GM19240 (cell line): Measurements from ENCODE around the gene VSIG2.
"Not testable (repeated sequence)": the region's sequence is repeated elsewhere in the genome, so short reads cannot be mapped to it uniquely, and the experiment has no call there.

Experiments used
- DNase-seq: peaks from one replicate; pipeline ENCODE4 v3.0.0; 2011; ENCODE audit warnings: low spot score; ENCODE audit not compliant: insufficient read length

Gene VSIG2, protein sequence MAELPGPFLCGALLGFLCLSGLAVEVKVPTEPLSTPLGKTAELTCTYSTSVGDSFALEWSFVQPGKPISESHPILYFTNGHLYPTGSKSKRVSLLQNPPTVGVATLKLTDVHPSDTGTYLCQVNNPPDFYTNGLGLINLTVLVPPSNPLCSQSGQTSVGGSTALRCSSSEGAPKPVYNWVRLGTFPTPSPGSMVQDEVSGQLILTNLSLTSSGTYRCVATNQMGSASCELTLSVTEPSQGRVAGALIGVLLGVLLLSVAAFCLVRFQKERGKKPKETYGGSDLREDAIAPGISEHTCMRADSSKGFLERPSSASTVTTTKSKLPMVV

DNA sequence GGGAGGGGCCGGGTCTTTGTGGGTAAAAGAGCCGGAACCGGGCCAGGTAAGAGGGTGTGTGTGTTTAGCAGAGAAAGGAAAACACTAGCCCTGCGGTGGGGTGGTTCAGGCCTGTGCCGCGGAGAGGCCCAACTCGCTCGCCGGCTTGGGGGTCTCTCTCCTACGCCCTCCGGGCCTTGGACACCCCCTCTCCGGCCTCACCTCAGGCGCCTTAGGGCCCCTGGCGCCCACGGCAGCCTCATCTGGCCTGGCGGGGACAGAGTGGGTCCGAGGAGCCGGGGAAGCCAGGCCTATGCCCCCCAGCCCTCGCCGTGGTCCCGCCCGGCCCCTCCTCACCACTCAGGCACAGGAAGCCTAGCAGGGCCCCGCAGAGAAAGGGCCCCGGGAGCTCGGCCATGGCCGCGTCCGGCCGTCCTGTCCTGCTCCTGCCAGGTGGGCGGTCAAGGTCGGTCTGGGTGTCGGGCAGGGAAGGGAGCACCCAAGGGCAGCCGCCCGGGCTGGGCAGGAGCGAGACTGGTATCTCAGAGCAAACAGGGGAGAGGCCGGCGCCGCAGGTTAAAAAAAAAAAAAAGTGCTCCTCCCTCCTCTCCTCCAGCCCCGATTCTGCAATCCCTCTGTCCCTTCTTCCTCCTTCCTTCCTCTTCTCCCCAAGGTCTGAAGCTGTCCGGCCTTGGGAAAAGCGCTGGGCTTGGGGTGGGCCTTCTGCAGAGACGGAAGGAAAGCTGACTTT, at the start of gene VSIG2:
VSIG2 (minus strand) TSS at position 515 of the 730 bp plus-strand sequence; CDS start at position 397, 118 bp downstream.
- DNase-seq, result no peak

DNA sequence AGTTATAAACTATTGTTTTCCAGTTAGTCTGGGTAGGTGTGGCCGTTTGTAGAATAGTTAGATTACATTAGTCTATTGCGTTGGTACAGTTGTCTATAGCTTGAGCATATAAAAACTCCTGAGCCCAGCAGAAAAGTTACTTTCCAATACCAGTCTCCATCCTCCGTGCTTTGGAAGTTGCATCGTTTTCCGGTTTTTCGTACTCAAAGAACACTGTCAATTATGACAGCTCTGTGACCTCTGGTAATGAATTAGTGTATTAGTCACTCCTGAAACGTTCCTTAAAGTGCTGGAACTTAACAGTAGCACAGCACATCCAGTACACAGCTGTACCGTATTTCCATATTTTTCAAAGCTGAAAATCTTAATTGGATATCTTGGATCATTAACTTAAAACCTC, 49.0 kb upstream of the VSIG2 start:
- no peak for DNase-seq

DNA sequence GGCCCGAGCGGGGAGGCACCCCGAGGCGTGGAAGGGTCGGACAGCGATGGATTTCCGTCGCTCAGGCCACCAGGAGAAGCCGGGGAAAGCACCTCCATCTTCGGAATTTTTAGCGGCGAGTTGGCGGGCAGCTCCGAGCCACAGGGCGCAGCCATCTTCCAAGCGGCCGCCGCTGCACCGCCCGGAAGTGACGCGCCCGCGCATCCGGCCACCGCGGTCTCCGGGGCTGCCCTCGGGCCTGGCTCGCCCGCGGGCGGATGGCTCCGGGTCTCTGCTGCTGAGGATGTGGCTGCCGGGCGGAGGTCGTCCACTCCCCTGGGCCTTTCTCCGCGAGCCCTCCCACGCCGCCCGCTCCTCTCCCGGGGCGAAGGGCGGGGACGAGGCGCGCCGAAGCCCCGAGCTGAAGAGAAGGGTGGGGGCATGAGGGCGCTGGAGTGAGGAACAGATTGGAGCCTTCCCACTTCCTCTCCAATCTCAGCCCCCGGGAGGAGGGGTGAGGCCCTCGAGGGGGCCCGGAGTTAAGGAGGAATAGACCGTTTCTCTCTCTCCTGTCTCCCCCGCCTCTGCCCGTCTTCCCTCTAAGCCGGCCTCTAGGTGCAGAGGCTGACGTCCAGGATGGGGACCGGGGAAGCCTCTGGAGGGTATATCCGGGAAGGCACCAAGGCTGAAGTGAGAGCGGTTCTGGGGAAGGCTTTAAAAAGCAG, 48.3 kb upstream of the VSIG2 start, which contains the start of gene MSANTD2:
MSANTD2 (minus strand) TSS at position 181 of the 704 bp plus-strand sequence; CDS start at position 155, 26 bp downstream.
- DNase-seq, result peak; percentile 22

DNA sequence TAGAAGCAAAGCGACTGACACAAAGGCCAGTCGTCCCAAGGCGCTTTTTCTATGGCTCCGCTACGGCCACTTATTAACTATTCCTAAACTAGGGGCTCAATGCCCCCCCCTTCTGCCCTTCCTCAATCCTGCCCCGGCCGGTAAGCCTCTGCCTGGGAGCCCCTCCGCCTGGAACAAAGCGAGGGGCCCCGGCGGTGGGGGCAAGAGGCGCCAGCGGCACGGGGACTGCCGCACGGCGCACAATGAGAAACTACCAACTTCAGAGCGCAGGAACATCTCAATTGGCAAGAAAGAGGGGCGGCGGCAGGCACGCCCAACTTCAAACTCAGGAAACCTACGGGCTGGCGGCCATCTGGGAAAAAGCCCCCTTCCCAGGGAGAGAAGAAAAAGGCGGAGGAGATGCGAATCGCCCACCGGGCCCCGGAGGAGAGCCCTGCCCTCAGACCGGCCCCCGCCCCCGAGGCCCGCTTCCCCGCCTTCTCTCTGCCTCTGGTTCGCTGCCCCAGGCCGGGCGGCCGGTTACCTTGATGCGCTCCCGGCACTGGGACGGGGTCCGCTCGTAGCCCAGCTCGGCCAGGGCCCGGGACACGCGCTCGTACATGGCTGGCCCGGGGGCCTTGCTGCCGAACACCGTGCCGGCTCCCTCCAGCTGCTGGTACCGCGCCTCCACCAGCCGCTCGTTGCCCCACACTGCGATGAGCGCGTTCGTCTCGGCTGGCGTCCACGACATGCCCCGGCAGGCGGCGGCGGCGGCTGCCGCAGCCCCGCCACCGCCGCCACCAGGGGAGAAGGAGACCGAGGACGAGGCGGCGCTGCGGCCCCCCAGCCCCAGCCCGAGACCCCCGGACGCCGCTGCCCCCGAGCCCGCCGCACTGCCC, 47.5 kb upstream of the VSIG2 start:
- DNase-seq, result no peak

DNA sequence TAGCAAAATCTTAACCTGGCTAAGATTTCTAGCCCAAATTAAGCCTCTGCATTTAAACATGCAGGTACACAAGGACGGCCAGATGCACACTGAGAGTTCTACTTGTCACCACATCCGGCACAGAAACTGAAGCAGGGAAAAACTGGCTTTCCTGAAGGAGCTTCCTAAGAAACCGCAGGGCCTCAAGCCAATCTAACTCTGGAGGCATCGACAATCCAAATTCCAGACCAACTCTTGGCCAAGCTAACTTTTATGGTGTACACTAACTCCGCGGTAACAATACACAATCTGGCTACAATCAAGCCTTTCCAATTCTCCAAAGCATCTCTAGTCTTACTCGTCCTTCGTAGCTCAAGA, 46.9 kb upstream of the VSIG2 start:
- no peak for DNase-seq

DNA sequence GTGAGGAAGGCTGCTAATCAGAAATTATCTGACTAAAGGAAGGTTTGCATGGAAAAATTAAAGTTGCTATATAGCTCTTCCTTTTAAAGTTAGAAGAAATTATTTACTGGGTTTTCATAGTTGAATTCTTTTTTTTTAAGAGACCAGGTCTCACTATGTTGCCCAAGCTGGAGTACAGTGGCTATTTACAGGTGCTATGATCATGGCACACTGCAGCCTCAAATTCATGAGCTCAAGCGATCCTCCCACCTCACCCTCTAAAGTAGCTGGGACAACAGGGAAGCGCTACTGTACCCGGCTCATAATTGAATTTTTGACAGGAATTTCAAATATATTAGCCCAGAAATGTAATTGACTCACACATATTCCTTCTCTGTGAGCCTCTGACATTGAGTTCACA, 44.3 kb upstream of the VSIG2 start:
- no peak for DNase-seq

DNA sequence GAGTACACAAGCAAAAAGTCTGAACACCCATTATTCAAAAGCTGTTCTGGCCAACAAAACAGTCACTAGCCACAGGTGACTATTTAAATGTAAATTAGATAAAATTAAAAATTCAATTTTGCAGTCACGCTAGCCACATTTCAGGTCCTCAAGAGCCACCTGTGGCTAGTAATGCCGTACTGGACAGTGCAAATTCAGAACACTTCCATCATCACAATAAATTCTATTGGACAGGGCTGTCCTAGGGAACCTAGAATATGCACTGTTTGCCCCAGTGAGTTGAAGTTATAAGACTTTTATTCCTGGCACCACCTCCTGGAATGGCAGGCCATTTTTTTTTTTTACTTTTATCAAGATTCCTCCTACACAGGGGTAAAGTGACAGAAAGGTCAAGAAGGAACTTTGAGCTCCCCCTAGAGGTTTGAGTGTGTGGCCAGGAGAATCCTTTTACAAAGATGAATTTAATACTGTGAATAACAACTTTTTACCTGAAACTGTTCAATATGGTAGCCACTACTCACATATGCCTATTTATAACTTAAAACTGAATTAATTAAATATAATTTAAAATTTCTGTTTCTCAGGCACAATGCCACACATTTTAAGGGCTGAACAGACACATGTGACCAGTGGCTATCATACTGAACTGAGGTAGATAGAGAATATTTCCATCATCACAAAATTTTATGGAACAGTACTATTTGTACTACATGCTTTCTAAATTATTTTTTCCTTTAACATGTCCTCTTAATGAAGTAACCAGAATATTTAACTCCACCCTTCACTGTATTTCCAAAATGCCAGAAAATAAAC, 41.6 kb upstream of the VSIG2 start:
- no peak for DNase-seq

DNA sequence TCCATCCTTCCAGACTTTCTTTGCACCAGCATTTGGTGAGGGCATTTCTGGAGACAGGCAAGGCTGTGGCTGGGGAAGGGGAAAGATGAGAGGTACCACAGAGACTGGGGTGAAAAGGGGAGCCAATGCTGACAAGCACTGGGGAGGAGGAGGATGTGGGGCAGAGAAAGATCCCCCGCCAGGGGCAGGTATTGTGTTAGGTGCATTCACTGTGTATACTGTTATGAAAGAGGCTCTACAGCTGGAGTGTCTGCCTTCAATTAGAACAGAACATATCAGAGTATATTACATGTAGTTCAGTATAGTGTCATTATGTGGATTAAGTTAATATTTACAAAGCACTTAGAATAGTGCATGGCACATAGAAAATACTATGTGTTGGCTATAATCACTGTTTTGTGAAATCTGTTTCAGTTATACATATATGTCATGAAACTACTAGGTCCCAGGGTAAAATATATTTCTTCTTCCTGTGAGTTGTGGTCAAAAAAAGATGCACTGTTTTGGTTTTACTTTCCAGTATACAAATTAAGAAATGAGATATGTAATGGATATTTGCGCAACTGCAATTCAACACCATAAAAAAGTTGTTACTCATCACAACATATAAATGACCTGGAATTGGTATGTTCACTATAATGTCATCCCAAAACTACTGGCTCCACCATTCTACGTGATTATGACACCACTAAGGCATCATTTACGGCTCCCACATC, 39.7 kb upstream of the VSIG2 start:
- no peak for DNase-seq

DNA sequence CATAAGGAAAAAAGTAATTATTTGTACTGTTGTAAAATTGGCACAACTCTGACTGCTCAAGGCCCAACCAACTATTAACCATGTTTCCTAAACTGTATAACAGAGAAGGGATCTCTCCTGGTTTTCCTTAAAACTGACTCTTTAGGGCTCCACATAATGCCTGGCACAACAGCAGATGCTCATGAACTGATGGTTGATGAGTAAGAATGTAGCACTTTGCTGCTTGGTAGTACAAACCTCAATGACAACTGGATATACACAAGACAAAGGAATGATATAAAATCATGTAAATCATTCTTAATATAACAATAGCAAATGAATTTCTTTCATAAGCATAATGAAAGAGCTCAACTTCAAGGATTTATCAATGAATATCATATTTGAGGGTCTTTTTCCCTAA, 36.5 kb upstream of the VSIG2 start:
- no peak for DNase-seq

DNA sequence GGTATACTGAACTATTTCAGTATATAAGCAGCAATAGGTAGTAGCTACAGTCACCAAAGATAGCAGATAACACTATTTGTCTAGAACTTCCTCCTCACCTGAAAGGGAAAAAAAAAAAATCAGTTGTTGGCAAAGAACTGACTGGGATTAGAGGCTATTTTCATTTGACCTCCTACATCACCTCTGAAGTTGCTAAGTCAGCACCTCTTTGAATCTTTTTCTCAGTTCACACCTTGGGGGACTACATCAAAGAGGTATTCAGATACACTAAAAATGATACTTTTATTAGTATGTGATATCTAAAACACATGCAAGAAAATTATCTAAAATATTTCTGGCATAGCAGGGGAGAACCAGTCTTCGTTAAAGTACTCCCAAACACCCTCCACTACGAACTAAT, 32.0 kb upstream of the VSIG2 start:
- DNase-seq, result no peak

DNA sequence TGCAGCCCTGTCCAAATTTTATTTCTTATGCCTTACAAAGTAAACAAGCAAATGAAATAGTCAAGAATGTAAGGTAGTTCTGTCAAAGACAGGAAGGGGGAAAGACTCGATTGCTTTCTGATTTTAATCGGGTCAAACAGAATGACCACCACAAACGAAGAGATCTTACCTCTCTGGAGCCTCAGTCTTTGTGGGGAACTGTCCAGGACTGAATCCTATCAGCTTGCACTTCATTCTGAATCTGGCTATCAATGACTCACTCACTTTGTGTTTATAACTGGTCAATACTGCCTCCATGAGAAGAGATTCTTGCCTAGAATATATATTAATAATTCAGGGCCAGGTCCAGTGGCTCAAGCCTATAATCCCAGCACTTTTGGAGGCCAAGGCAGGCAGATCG, 30.9 kb upstream of the VSIG2 start:
- no peak for DNase-seq

DNA sequence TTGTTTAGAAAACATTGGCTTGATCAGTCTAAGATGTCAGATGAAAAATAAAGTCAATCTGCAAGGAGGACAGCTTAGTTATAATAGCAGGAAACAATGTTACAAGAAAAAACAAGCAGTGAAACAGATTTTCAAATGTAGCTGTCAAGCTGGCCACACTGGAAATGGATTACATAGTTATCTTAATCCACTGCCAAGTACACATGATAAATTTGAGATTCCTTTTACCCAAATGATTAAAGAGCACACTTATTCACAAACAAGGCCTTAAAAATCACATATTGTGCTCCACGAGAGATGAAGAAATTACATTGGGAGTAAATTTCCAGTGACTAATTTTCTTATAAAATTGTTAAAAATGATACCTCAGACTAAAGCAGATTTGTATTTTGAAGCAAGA, 27.5 kb upstream of the VSIG2 start:
- DNase-seq, result no peak

DNA sequence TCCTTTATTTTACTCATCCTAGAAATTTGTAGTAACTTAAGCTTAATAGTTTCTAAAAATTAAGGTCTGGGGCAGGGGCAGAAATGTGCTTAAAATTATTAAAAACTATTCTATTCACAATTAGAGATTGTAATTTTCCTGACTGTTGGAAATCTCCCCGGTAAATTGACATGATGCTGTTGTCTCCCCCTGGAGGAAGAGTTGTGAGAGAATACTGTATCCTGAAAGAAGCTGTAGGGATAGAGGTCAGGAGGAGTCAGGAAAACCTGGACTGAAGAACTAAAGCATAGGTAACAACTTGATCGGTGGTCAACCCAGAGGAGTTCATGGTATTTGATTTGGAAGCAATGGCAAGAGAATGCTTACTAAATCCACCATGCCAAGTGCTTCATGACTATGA, 26.2 kb upstream of the VSIG2 start:
- no peak for DNase-seq

DNA sequence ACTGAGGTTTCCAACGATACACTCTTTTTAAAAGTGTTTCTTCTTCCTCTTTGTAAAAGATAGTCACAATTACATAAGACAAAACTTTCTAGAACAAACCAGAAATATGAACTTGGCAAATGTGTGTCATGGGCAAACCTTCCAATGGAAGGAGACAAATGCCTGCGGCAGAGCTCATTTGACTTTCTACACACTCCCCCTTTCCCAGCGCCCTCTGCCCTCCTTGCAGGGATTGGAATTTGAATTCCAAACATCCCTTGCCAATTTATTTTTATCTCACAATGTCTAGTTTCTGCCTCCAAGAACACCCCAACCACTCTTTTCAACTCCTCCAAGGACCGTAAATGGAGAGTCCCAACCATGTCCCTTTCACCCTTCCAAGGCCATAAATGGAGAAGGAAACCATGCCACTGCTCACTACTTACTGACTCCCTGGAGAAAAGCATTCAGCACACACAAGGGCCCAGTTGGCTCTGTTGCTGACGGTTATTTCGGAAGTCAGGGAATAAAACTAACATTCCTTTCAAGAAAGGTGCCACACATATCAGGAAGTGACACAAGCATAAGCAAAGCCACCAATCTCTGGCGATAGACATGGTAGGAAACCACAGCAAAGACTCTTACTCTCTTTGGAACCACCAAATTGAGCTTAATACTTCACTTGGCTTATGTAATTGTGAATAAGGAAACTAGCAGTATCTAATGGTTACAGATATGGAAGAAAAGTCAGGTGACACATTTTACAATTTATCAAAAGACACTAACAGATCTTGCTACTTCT, 25.0 kb upstream of the VSIG2 start:
- DNase-seq, result no peak

DNA sequence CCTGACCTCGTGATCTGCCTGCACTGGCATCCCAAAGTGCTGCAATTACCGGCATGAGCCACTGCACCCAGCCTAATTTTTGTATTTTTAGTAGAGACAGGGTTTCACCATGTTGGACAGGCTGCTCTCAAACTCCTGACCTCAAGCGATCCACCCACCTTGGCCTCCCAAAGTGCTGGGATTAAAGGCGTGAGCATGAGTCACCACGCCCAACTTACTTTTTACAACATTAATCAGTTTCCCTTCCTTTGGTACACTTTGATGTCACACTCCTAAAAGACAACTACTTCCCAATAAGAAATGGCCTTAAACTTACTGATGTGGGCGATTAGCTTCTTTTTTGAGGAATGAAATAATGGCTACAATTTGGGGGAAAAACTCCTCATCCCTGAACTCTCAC, 18.9 kb upstream of the VSIG2 start:
- not testable (repeated sequence) for DNase-seq

DNA sequence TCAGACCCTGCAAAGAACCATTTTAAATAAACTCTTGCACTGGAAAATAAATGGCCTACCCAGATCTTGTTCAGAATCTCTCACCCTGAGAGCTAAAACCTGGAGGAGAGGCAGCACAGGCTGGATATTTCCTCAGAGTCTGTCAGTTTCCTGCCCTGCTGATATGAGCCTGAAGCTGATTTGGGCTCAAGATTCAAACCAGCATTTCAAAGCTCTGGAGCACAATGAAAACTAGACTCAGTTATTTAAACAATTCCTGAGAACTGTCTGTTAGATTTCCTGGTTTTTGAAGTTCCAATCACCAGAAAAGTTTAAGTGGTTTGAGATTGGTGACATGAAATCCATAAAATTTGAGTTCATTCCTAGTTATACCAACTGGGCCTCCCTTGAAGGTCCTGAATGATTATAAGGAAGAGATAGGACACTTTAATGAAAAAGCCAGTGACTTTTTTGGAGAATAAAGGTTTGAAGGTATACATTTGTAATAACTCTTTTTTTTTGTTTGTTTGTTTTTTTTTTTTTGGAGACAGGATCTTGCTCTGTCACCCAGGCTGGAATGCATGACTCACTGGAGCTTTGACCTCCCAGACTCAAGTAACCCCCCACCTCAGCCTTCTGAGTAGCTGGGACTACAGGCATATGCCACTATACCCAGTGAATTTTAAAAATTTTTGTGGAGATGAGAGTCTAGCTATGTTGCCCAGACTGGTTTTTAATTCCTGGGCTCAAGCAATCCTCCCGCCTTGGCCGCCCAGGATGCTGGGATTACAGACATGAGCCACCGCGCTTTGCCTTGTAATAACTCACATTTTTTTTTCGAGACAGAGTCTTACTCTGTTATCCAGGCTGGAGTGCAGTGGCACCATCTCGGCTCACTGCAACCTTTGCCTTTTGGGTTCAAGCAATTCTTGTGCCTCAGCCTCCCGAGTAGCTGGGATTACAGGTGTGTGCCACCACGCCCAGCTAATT, 18.0 kb upstream of the VSIG2 start:
- no peak for DNase-seq

DNA sequence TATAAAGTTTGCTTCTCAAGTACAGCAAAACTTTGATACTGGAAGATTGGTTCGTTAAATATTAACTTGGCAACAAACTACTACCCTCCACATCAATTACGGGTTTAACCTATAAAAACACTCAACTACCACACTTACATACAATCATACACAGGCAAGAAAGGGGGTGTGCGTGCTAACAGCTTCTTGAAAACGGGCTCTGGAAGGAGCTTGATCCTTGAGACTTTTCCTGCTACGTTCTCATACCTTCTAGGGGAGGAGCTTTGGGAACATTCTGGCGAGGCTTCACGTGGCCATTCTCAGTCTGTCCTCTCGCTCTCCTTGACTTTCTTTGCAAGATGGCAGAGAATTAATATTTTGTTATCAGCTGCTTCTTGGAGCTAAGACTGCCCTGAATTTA, 16.9 kb upstream of the VSIG2 start:
- DNase-seq, result no peak

DNA sequence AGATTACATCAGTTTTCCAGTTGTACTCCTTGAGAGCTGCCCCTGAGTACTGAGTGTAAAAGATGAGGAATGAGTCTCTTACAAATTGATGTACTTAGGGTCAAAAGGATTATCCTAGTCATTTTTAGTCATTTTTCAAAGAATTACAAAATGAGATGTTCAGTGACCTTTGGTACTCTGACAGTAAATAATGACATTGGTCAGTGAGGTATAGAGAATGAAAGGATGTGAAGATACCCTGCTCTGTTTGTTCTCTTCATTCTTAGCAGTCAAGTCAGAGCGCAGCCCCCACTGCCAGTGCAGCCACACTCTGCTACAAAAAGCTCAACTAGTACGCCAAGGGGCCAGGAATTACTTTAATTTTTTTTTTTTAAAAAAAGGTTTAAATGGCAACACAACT, 14.1 kb upstream of the VSIG2 start:
- no peak for DNase-seq
